ENCODE measurements around the gene RCAN1. TPM values are rescaled to one million over a fixed set of nuclear protein-coding genes. Genes with fewer than 3 reads are reported as not detected.

Gene RCAN1
- total RNA-seq, 1 experiment from 2014 or later, result 5.4 TPM

- H3K36me3 ChIP-seq (ENCODE audit: insufficient read depth, low read length, poor library complexity, severe bottlenecking), result no peaks in the 10 kb centered on the region
- H3K4me3 ChIP-seq (ENCODE audit: low read depth, low read length, poor library complexity, severe bottlenecking), result no peak overlapping the region
- no peaks in the 10 kb centered on the region for H3K27me3 ChIP-seq (replicated peaks; ENCODE audit: insufficient read depth, low read depth, low read length, poor library complexity)
- no peak for TF ChIP-seq CTCF (conservative IDR thresholded peaks at IDR 0.05; ENCODE audit: low read depth, low read length)
- TF ChIP-seq EZH2 (IDR thresholded peaks at IDR 0.05; ENCODE audit: borderline replicate concordance, low read depth, low read length, poor library complexity, severe bottlenecking), result no peak
- DNase-seq (ENCODE audit: low spot score), result no peak
- ChIA-PET CTCF (no interaction called here), POLR2A (ENCODE audit: low non-redundant PET) (no interaction called here)
- BruUV-seq (replicated peaks), result no TSS peak
- intact Hi-C loops (cut with micrococcal nuclease; ENCODE audit: unreplicated experiment), result no loop called here
- no peak overlapping the region for H3K27ac ChIP-seq (ENCODE audit: low read depth, low read length, poor library complexity, severe bottlenecking)
- no peaks in the 10 kb centered on the region for H3K4me1 ChIP-seq (ENCODE audit: insufficient read depth, low read length, poor library complexity, severe bottlenecking)
- H3K9me3 ChIP-seq (ENCODE audit: low read depth, low read length, poor library complexity, severe bottlenecking), result no peaks in the 10 kb centered on the region
These were observed 18.2 kb downstream of the RCAN1 start for GRCh38 chr21:34596561-34597271.

- TF ChIP-seq CTCF (conservative IDR thresholded peaks at IDR 0.05; ENCODE audit: low read depth, low read length) (no peak), EZH2 (IDR thresholded peaks at IDR 0.05; ENCODE audit: borderline replicate concordance, low read depth, low read length, poor library complexity, severe bottlenecking) (no peak)
- Histone ChIP-seq H3K4me3 (ENCODE audit: low read depth, low read length, poor library complexity, severe bottlenecking) (no peak overlapping the region), H3K4me1 (ENCODE audit: insufficient read depth, low read length, poor library complexity, severe bottlenecking) (no peaks in the 10 kb centered on the region), H3K36me3 (ENCODE audit: insufficient read depth, low read length, poor library complexity, severe bottlenecking) (no peaks in the 10 kb centered on the region), H3K9me3 (ENCODE audit: low read depth, low read length, poor library complexity, severe bottlenecking) (no peaks in the 10 kb centered on the region), H3K27ac (ENCODE audit: low read depth, low read length, poor library complexity, severe bottlenecking) (no peak overlapping the region), H3K27me3 (replicated peaks; ENCODE audit: insufficient read depth, low read depth, low read length, poor library complexity) (no peaks in the 10 kb centered on the region)
- DNase-seq (ENCODE audit: low spot score), result no peak
- intact Hi-C loops (cut with micrococcal nuclease; ENCODE audit: unreplicated experiment), result no loop called here
- ChIA-PET POLR2A (ENCODE audit: low non-redundant PET) (no interaction called here), CTCF (no interaction called here)
- no TSS peak for BruUV-seq (replicated peaks)
These were observed 19.5 kb downstream of the RCAN1 start for GRCh38 chr21:34595457-34595856.

- TF ChIP-seq EZH2 (IDR thresholded peaks at IDR 0.05; ENCODE audit: borderline replicate concordance, low read depth, low read length, poor library complexity, severe bottlenecking), result no peak
- TF ChIP-seq CTCF (conservative IDR thresholded peaks at IDR 0.05; ENCODE audit: low read depth, low read length), result no peak
- intact Hi-C loops (cut with micrococcal nuclease; ENCODE audit: unreplicated experiment), result no loop called here
- H3K36me3 ChIP-seq (ENCODE audit: insufficient read depth, low read length, poor library complexity, severe bottlenecking), result no peaks in the 10 kb centered on the region
- no peak overlapping the region for H3K27ac ChIP-seq (ENCODE audit: low read depth, low read length, poor library complexity, severe bottlenecking)
- H3K27me3 ChIP-seq (replicated peaks; ENCODE audit: insufficient read depth, low read depth, low read length, poor library complexity), result no peaks in the 10 kb centered on the region
- no peak overlapping the region for H3K4me3 ChIP-seq (ENCODE audit: low read depth, low read length, poor library complexity, severe bottlenecking)
- H3K4me1 ChIP-seq (ENCODE audit: insufficient read depth, low read length, poor library complexity, severe bottlenecking), result no peaks in the 10 kb centered on the region
- BruUV-seq (replicated peaks), result no TSS peak
- POLR2A ChIA-PET (ENCODE audit: low non-redundant PET), result no interaction called here
- CTCF ChIA-PET, result no interaction called here
- DNase-seq (ENCODE audit: low spot score), result no peak
- H3K9me3 ChIP-seq (ENCODE audit: low read depth, low read length, poor library complexity, severe bottlenecking), result no peaks in the 10 kb centered on the region
These were observed 20.2 kb downstream of the RCAN1 start for GRCh38 chr21:34594566-34595234.
